ENCODE data around the gene CARD18.

DNA sequence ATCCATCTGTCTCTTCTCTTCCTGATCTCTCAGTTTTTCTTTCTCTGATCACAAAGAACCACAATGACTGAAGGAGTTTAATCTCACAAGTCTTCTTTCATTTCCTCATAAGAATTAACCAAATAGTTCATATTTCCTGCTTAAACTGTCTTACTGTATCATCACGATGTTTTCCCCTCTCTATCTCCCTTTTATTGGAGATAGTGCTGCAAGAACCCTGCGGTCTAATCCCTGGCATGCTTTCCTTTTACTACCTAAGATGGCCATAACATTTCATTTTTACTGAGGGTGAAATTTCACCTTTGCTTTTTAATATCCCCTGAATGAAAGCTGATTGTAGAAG, 28.9 kb downstream of the CARD18 start:
- TF ChIP-seq, protein P1, sequence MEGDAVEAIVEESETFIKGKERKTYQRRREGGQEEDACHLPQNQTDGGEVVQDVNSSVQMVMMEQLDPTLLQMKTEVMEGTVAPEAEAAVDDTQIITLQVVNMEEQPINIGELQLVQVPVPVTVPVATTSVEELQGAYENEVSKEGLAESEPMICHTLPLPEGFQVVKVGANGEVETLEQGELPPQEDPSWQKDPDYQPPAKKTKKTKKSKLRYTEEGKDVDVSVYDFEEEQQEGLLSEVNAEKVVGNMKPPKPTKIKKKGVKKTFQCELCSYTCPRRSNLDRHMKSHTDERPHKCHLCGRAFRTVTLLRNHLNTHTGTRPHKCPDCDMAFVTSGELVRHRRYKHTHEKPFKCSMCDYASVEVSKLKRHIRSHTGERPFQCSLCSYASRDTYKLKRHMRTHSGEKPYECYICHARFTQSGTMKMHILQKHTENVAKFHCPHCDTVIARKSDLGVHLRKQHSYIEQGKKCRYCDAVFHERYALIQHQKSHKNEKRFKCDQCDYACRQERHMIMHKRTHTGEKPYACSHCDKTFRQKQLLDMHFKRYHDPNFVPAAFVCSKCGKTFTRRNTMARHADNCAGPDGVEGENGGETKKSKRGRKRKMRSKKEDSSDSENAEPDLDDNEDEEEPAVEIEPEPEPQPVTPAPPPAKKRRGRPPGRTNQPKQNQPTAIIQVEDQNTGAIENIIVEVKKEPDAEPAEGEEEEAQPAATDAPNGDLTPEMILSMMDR (conservative IDR thresholded peaks at IDR 0.05; ENCODE audit: low read length) = no peak
- no peak for TF ChIP-seq EZH2phosphoT487 (IDR thresholded peaks at IDR 0.05; ENCODE audit: borderline replicate concordance)
